Activated CD4-positive, alpha-beta T cell treated with anti-CD3 and anti-CD28 coated beads, Interleukin-2, amount 50 U/mL, for 48 hours (primary cell): ENCODE results near the gene SMAD9.

Source experiments
- DNase-seq, 2 experiments: peaks; one replicate each; pipeline ENCODE4 v3.0.0-alpha.2; 2020

SMAD9 gene

GRCh38 chr13:36814465-36814864 lies 105.6 kb downstream of the SMAD9 start:
- DNase-seq: no peak

DNA sequence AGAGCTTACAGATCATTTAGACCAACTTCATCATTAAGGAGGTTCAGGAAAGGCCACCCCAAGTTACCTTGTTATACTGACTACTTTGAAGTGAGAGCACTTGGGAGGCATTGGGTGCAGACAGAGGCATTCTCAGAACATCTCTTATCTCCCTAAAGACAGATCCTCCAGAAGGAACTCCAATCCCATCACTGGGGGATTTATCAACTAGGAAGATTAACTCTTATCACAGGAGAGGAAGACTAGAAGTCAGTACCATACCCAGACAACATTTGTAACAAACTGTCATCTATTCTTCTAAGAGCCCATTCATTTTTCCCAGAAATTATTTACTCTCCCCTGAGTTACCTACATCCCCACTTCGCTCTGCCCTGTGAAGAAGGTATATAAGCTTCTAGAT lies 106.8 kb downstream of the SMAD9 start:
- DNase-seq: no peak

DNA sequence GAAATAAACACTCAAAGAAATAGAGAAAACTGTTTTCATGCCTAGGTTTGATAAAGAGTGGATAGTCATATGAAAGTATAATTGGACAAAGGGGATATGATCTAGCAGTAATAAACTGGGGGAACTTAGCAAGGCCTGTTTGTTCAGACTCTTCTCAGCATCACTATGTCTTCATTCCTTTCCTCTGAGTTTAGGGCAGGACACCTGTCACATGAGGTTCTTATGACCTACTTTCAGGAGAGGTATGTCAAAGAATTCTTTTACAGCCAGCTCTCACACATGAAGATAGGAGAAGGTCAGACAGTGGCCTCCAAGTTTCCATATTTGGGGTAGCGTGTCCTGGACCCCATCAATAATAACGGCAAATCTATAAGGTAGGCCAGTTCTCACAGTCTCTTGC lies 112.4 kb downstream of the SMAD9 start:
- DNase-seq: no peak

- no peak for DNase-seq
Observed at GRCh38 chr13:36806102-36806501, 113.9 kb downstream of the SMAD9 start.

GRCh38 chr13:36804588-36804987 lies 115.5 kb downstream of the SMAD9 start:
- DNase-seq: no peak

DNA sequence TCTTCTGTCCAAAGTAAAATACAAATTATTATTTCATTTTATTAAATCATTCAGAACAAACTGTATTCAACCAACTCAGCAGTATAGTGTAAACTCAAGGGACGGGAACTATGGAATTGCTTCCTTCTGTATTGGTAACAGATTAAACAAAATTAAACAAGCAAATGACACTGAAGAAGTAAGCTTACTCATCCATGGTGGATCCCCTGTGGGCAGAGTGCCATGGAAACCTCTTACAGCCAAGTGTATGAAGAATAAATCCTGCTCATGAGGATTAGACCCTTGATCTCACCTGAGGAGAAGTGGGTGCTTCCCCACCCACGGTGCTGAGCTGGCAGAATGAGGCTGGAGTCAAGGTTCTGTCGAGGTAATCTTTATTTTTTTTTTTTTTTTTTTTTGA lies 119.0 kb downstream of the SMAD9 start:
- no peak for DNase-seq

DNA sequence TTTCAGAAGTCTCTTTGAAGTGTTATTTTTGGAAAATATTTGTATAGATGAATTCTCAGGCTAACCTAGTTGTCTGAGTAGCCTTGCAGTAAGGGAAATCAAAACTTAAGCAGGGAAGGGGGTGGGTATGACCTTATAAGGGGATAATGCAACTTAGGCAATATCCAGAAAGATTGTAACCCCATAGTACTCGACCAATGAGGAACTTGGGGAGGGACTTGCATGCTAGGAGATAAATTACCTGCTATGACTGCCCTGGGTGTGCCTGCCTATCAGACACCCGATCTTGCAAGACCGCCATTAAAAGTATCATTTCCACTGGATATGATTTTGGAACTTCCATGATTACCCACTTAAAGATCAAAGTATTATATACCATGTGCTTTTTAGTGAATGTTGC lies 124.0 kb downstream of the SMAD9 start:
- no peak for DNase-seq

GRCh38 chr13:36795463-36795862 lies 124.6 kb downstream of the SMAD9 start:
- no peak for DNase-seq
